HG02763 (cell line): ENCODE measurements around the gene AFF2.
A peak's percentile ranks its signal among the peaks of the same experiment; 100 is the strongest.

Source experiments
- ATAC-seq: cut with Tn5 transposase; IDR thresholded peaks from one replicate; pipeline ENCODE4 v1.9.1; 2021; ENCODE audit warnings: mild to moderate bottlenecking, moderate library complexity; ENCODE audit not compliant: unreplicated experiment

Gene AFF2

GRCh38 chrX:148580016-148580415 lies 79.6 kb downstream of the AFF2 start:
- ATAC-seq: no peak

- ATAC-seq: no peak
Measured at GRCh38 chrX:148582353-148582752, 81.9 kb downstream of the AFF2 start.

GRCh38 chrX:148588649-148589310 lies 88.4 kb downstream of the AFF2 start:
- no peak for ATAC-seq

- ATAC-seq: no peak
Measured at GRCh38 chrX:148592595-148592994, 92.2 kb downstream of the AFF2 start.

- ATAC-seq: no peak
Measured at GRCh38 chrX:148593146-148593545, 92.7 kb downstream of the AFF2 start.

GRCh38 chrX:148593987-148594386 lies 93.6 kb downstream of the AFF2 start:
- no peak for ATAC-seq

- ATAC-seq: no peak
Measured at GRCh38 chrX:148599404-148599803, 99.0 kb downstream of the AFF2 start.

GRCh38 chrX:148600131-148600530 lies 99.7 kb downstream of the AFF2 start:
- ATAC-seq: no peak

- ATAC-seq: no peak
Measured at GRCh38 chrX:148600581-148600980, 100.2 kb downstream of the AFF2 start.

- ATAC-seq: no peak
Measured at GRCh38 chrX:148601034-148601433, 100.6 kb downstream of the AFF2 start.

- peak; percentile 59 for ATAC-seq
Measured at GRCh38 chrX:148609515-148610327, 109.3 kb downstream of the AFF2 start.

GRCh38 chrX:148610328-148610698 lies 109.9 kb downstream of the AFF2 start:
- ATAC-seq: peak; percentile 59

GRCh38 chrX:148611993-148612392 lies 111.6 kb downstream of the AFF2 start:
- peak; percentile 41 for ATAC-seq

- no peak for ATAC-seq
Measured at GRCh38 chrX:148612431-148612830, 112.0 kb downstream of the AFF2 start.

GRCh38 chrX:148613636-148614035 lies 113.2 kb downstream of the AFF2 start:
- no peak for ATAC-seq

GRCh38 chrX:148615491-148615890 lies 115.1 kb downstream of the AFF2 start:
- ATAC-seq: no peak

GRCh38 chrX:148618470-148619445 lies 118.3 kb downstream of the AFF2 start:
- no peak for ATAC-seq

GRCh38 chrX:148620023-148620422 lies 119.6 kb downstream of the AFF2 start:
- ATAC-seq: no peak

- ATAC-seq: no peak
Measured at GRCh38 chrX:148624951-148625474, 124.6 kb downstream of the AFF2 start.

GRCh38 chrX:148628621-148629020 lies 128.2 kb downstream of the AFF2 start:
- ATAC-seq: no peak

- ATAC-seq: no peak
Measured at GRCh38 chrX:148629434-148629833, 129.0 kb downstream of the AFF2 start.
